Endothelial cell of umbilical vein (primary cell): ENCODE measurements around the gene CTNNA2. TPM values are rescaled to one million over a fixed set of nuclear protein-coding genes. Genes with fewer than 3 reads are reported as not detected.

ENCODE experiments used
- BruUV-seq: library from RNA; stranded (reverse); fragments of 400-500 nt; replicated peaks from 2 replicates; lab custom pipeline; 2021; lab: Mats Ljungman, UMichigan
- CTCF ChIA-PET: fragments of 300-600, 350-600 bp; sonication (Branson Sonifier 250); formaldehyde crosslinking; loops from one replicate; lab custom pipeline; 2021; ENCODE audit warnings: antibody characterized with exemption, inconsistent platforms; lab: Charles Lee
- POLR2A ChIA-PET: fragments of 300-600, 350-600 bp; sonication (Branson Sonifier 250); formaldehyde crosslinking; loops from one replicate; lab custom pipeline; 2021; ENCODE audit warnings: antibody characterized with exemption, inconsistent platforms; lab: Charles Lee
- DNase-seq: peaks from one replicate; pipeline ENCODE4 v3.0.0-alpha.2; 2011; ENCODE audit warnings: low read depth, low spot score
- FAIRE-seq: peaks from 2 replicates; lab custom pipeline; 2011; peaks lifted over from hg19 to GRCh38; lab: Jason Lieb, UNC
- H2AFZ ChIP-seq: 2 replicates; pipeline ENCODE4 v1.6.0; 2012; ENCODE audit warnings: low read depth, low read length, control low read depth, inconsistent platforms
- H3K27ac ChIP-seq: 2 replicates; pipeline ENCODE4 v1.5.1; 2011; ENCODE audit warnings: low read depth, mild to moderate bottlenecking, control low read depth, low read length, moderate library complexity; ENCODE audit not compliant: insufficient read depth
- H3K27me3 ChIP-seq, 2 experiments: 2 replicates each; pipeline versions ENCODE4 v1.6.0 to v1.6.1; 2011; ENCODE audit warnings: low read length in 2 of 2, mixed read lengths in 1 of 2; ENCODE audit not compliant: control insufficient read depth in 2 of 2, insufficient read depth in 2 of 2
- H3K36me3 ChIP-seq, 2 experiments: 2 replicates in 1 of 2; 3 replicates in 1 of 2; pipeline ENCODE4 v1.5.1; 2011; ENCODE audit warnings: low read length in 2 of 2, mild to moderate bottlenecking in 1 of 2, moderate library complexity in 1 of 2; ENCODE audit not compliant: control insufficient read depth in 2 of 2, insufficient read depth in 2 of 2; ENCODE audit errors: extremely low read depth in 1 of 2
- H3K4me1 ChIP-seq: 3 replicates; pipeline ENCODE4 v1.5.1; 2011; ENCODE audit warnings: mild to moderate bottlenecking, low read length; ENCODE audit not compliant: control insufficient read depth, insufficient read depth; ENCODE audit errors: extremely low read depth
- H3K4me2 ChIP-seq: 2 replicates; pipeline ENCODE4 v1.6.1; 2011; ENCODE audit warnings: low read length, control low read depth, mixed read lengths; ENCODE audit not compliant: insufficient read depth
- H3K4me3 ChIP-seq, 3 experiments: fragments of 200-600 bp in 1 of 3; sonication (generic), shearing (Covaris generic) in 1 of 3; replicated peaks in 1 of 3; 2 replicates each; pipeline ENCODE4 v1.5.1; 2011 to 2016; ENCODE audit warnings: control low read depth in 3 of 3, low read length in 3 of 3, mild to moderate bottlenecking in 2 of 3, inconsistent platforms in 1 of 3, low read depth in 1 of 3, moderate library complexity in 1 of 3; ENCODE audit not compliant: insufficient read depth in 1 of 3
- H3K79me2 ChIP-seq: 2 replicates; pipeline ENCODE4 v1.6.0; 2012; ENCODE audit warnings: low read length, inconsistent platforms; ENCODE audit not compliant: control insufficient read depth, insufficient read depth
- H3K9ac ChIP-seq: replicated peaks from 2 replicates; pipeline ENCODE3; 2011; ENCODE audit warnings: low read length, control low read depth; ENCODE audit not compliant: insufficient read depth; ENCODE audit errors: extremely low read depth
- H3K9me1 ChIP-seq: replicated peaks from 3 replicates; pipeline ENCODE4 v1.6.0; 2011; ENCODE audit warnings: mild to moderate bottlenecking, low read length; ENCODE audit not compliant: control insufficient read depth, insufficient read depth; ENCODE audit errors: extremely low read depth
- H3K9me3 ChIP-seq: replicated peaks from 2 replicates; pipeline ENCODE4 v1.5.1; 2012; ENCODE audit warnings: low read length, inconsistent platforms; ENCODE audit not compliant: control insufficient read depth, insufficient read depth
- H4K20me1 ChIP-seq: replicated peaks from 2 replicates; pipeline ENCODE3; 2011; ENCODE audit warnings: mild to moderate bottlenecking, low read length; ENCODE audit not compliant: control insufficient read depth, insufficient read depth; ENCODE audit errors: extremely low read depth
- CTCF ChIP-seq, 2 donors: IDR thresholded peaks; 1 replicate in 1 of 2; 2 replicates in 1 of 2; pipeline ENCODE4 v1.5.1; 2011; ENCODE audit warnings: low read length in 2 of 2, mild to moderate bottlenecking in 2 of 2, moderate library complexity in 2 of 2, control low read depth in 1 of 2, inconsistent platforms in 1 of 2, low read depth in 1 of 2; ENCODE audit not compliant: insufficient read depth in 1 of 2; ENCODE audit errors: extremely low read depth in 1 of 2
- EZH2 ChIP-seq: IDR thresholded peaks from 2 replicates; pipeline ENCODE4 v1.6.1; 2012; ENCODE audit warnings: borderline replicate concordance, low read depth, mild to moderate bottlenecking, moderate library complexity, low read length, inconsistent platforms; ENCODE audit not compliant: severe bottlenecking
- FOS ChIP-seq: IDR thresholded peaks from 2 replicates; pipeline ENCODE4 v1.6.1; 2011; ENCODE audit warnings: mild to moderate bottlenecking, low read length, moderate library complexity, borderline replicate concordance; ENCODE audit not compliant: insufficient read depth
- GATA2 ChIP-seq: IDR thresholded peaks from 2 replicates; pipeline ENCODE4 v1.7.0; 2011; ENCODE audit warnings: low read depth, mild to moderate bottlenecking, moderate library complexity, mixed read lengths, low read length; ENCODE audit not compliant: insufficient read length, insufficient read depth
- JUN ChIP-seq: IDR thresholded peaks from 2 replicates; pipeline ENCODE4 v1.6.1; 2011; ENCODE audit warnings: borderline replicate concordance, low read depth; ENCODE audit not compliant: insufficient read length, insufficient read depth
- MAX ChIP-seq: IDR thresholded peaks from 2 replicates; pipeline ENCODE4 v1.6.1; 2011; ENCODE audit not compliant: insufficient read depth, insufficient read length
- MYC ChIP-seq: IDR thresholded peaks from one replicate; pipeline ENCODE4 v1.6.1; 2011; ENCODE audit warnings: mild to moderate bottlenecking, low read depth, low read length
- POLR2A ChIP-seq: IDR thresholded peaks from 2 replicates; pipeline ENCODE4 v1.6.1; 2012; ENCODE audit warnings: low read depth, mild to moderate bottlenecking, control low read depth, low read length
- POLR2AphosphoS5 ChIP-seq: IDR thresholded peaks from 2 replicates; pipeline ENCODE4 v1.6.1; 2012; ENCODE audit warnings: low read depth, mild to moderate bottlenecking, control low read depth, low read length, moderate library complexity; ENCODE audit not compliant: insufficient read depth
- dilution Hi-C: fragments of 300-500 bp; cut with MboI; formaldehyde crosslinking; loops from one replicate; pipeline ENCODE4 v1.15.0; 2019; ENCODE audit warnings: low sequenced_read_pairs; ENCODE audit not compliant: extremely low pct_ligation_motif_present
- intact Hi-C: fragments of 100-400 bp; cut with micrococcal nuclease; formaldehyde crosslinking; loops from one replicate; pipeline ENCODE4 v1.10.0; 2022
- polyA plus RNA-seq, 4 experiments: library from polyadenylated mRNA; depleted of rRNA in 3 of 4; stranded (reverse) in 3 of 4; unstranded in 1 of 4; fragments of >200 nt; gene quantifications; 2 replicates each; pipeline versions ENCODE4 v1.2.1 to v1.2.3, GENCODE V29; 2011 to 2012; ENCODE audit warnings: missing spikeins in 1 of 4
- total RNA-seq: library from RNA; stranded (reverse); gene quantifications from 2 replicates; pipeline ENCODE4 v1.2.3, GENCODE V29; 2021

Gene CTNNA2
- total and polyA plus RNA-seq, 2 donors (not counting 3 experiments of a cell fraction or from before 2014, with no cell fraction given) = not detected

GRCh38 chr2:79513711-79514110 is 860 bp downstream of the CTNNA2 start:
- H3K36me3 ChIP-seq = no peaks in the 10 kb centered on the region
- H3K79me2 ChIP-seq = no peaks in the 10 kb centered on the region
- intact Hi-C loops = no loop called here
- H3K9ac ChIP-seq = no peak overlapping the region
- H3K27me3 ChIP-seq = no peaks in the 10 kb centered on the region
- H2AFZ ChIP-seq = no peak overlapping the region
- DNase-seq (no peak), FAIRE-seq (no peak)
- H3K4me1 ChIP-seq = no peaks in the 10 kb centered on the region
- no peaks in the 10 kb centered on the region for H4K20me1 ChIP-seq
- H3K9me1 ChIP-seq = no peaks in the 10 kb centered on the region
- TF ChIP-seq EZH2 = no peak
- TF ChIP-seq FOS = no peak
- TF ChIP-seq POLR2AphosphoS5 = no peak
- no peak for TF ChIP-seq POLR2A
- TF ChIP-seq MAX = no peak
- TF ChIP-seq GATA2 = no peak
- no peak for TF ChIP-seq JUN
- no peak for TF ChIP-seq CTCF (IDR thresholded peaks at IDR 0.05; ENCODE audit: extremely low read depth in 1 of 2, insufficient read depth in 1 of 2, low read depth in 1 of 2, low read length in 2 of 2)
- no peak for TF ChIP-seq MYC
- no peak overlapping the region for H3K27ac ChIP-seq
- H3K9me3 ChIP-seq = no peaks in the 10 kb centered on the region
- BruUV-seq = no TSS peak
- no peak overlapping the region for H3K4me2 ChIP-seq
- CTCF ChIA-PET = no interaction called here
- dilution Hi-C loops = no loop called here
- no peak overlapping the region for H3K4me3 ChIP-seq
- POLR2A ChIA-PET = no interaction called here
